Measurements from ENCODE around the gene ANKRD33B.
A peak's percentile ranks its signal among the peaks of the same experiment; 100 is the strongest.
"Not testable (repeated sequence)": the region's sequence is repeated elsewhere in the genome, so short reads cannot be mapped to it uniquely, and the experiment has no call there.

Gene ANKRD33B

DNA sequence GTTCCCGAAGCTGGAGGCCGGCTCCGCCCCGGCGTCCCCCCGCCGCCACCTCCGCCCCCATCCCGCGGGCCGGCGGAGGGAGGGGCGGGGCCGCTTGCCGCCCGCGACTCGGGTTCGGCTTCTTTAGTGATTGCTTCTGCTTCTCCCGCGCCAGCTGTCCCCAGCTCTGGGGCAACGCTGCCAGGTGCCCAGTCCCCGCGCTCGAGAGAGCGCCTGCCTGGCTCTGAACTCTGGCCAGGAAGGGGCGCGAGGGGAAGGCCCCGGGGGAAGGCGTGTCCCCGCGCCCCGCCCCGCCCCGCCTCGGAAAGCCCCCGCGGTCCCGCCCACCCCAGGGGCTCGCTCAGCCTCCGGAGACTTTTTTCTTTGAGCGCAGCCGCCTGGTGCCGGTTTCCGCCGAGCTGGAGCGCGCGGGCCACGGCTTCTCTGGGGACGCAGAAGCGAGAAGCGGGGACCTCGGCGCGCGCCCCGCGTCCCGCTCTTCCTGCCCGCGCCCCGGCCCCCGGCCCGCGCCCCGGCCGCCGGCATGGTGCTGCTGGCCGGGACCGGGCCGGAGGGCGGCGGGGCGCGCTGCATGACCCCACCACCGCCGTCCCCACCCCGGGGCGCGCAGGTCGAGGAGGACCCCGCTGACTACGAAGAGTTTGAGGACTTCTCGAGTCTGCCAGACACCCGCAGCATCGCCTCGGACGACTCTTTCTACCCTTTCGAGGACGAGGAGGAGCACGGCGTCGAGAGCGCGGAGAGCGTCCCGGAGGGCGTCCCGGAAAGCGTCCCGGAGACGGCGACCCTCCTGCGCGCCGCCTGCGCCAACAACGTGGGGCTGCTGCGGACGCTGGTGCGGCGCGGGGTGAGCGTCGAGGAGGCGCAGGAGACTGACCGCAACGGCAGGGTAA is at the start of gene ANKRD33B:
Gene ANKRD33B, plus strand, starts transcription at position 126 of the 893 bp plus-strand sequence. Its CDS starts 398 bp downstream, at position 524.
- DNase-seq (ENCODE audit: low read depth) = no peak

- not testable (repeated sequence) for DNase-seq (ENCODE audit: low read depth)
These were observed 49.3 kb upstream of the ANKRD33B start for GRCh38 chr5:10514572-10514971.

- no peak for DNase-seq (ENCODE audit: low read depth)
These were observed 48.4 kb upstream of the ANKRD33B start for GRCh38 chr5:10515492-10515891.

GRCh38 chr5:10518347-10518746 is 45.5 kb upstream of the ANKRD33B start:
- DNase-seq (ENCODE audit: low read depth) = no peak

DNA sequence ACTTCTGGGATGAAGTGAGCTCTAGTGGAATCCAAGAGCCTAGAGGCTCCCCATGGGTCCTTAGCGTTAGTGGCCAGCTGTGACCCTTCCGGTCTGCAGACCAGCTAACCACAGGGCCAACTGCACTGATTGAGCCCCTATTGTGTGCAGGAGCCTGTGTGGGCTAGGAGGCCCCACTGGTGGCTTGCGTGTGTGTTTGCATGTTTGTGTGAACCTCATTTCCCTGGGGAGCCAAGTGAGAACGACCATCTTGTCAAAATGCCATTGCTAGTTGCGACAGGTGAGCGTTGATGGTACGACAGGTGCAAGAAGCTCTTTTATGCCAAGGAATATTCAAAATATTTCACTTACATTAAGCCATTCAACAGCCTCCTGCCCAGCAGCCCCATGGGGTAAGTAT is 44.1 kb upstream of the ANKRD33B start:
- no peak for DNase-seq (ENCODE audit: low read depth)

DNA sequence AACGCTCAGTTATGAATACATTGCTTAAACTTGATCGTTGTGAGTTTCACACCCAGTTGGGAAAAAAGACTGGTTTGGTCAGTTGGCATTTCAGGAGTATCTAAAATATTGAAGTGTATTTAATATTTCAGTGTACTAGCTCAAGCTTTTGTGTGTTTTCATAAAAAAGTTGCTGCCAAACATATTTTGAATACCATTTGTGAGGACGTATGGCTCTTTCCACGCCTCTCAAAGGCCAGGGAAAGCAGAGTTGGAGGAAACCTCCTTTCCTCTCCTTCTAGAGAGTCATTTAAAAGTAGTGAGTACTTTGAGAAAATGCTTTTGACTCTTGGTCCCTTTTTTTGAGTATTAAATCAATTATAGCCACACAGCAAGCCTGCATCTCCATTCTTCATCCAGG is 43.2 kb upstream of the ANKRD33B start:
- no peak for DNase-seq (ENCODE audit: low read depth)

- DNase-seq (ENCODE audit: low read depth) = no peak
These were observed 42.2 kb upstream of the ANKRD33B start for GRCh38 chr5:10521466-10522223.

- DNase-seq (ENCODE audit: low read depth) = no peak
These were observed 41.7 kb upstream of the ANKRD33B start for GRCh38 chr5:10522224-10522611.

GRCh38 chr5:10524376-10525123 is 39.3 kb upstream of the ANKRD33B start:
- DNase-seq (ENCODE audit: low read depth) = peak; percentile 51

DNA sequence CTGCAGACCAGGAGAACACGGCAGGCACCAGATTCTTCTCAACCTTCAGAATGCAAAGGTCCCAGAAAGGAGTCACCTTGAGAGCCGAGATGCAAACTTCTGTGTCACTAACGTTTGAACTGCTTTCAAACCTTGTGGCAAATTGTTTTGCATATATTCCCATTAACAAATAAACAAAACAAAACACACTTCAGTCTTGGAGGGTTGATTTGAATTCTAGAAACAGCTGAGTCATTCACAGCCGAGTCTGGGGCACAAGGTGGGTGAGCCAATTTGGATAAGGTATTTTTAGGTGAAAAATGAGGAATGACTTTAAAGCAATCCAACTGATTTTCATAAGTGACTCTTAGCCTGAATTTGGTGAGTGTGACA is 38.8 kb upstream of the ANKRD33B start:
- no peak for DNase-seq (ENCODE audit: low read depth)

- no peak for DNase-seq (ENCODE audit: low read depth)
These were observed 36.5 kb upstream of the ANKRD33B start for GRCh38 chr5:10527281-10527950.

DNA sequence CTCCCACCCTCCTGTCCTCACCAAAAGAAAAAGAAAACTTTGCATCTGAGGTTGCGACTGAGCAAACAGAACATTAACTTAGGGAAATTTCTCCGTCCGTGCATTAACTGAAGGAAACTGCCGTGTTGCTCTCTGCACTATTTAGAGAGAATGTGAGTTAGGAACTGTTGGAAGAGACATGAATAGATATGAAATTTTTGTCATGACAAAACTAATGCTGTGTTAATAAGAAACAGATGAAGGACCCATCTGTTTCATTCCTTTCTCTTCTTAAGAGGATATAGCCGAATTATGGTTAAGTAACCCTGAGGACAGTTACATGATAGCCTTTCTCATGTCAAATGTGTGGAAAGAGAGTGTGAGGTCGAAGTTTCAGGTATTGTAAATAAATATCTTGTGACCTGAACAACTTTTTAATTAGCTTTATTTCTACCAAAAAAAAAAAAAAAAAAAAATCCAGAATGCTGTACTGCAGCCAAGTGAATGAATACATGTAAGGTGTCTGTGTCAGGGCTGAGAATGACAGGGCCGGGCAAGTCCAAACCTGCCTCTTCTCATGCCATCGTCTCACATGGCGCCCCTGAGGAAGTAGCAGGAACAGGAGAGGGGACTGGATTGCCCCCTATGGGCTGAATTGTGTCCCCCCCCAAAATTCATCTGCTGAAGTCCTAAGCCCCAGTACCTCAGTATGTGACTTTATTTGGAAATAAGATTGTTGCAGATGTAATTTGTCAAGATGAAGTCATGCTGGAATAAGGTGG is 35.6 kb upstream of the ANKRD33B start:
- no peak for DNase-seq (ENCODE audit: low read depth)

DNA sequence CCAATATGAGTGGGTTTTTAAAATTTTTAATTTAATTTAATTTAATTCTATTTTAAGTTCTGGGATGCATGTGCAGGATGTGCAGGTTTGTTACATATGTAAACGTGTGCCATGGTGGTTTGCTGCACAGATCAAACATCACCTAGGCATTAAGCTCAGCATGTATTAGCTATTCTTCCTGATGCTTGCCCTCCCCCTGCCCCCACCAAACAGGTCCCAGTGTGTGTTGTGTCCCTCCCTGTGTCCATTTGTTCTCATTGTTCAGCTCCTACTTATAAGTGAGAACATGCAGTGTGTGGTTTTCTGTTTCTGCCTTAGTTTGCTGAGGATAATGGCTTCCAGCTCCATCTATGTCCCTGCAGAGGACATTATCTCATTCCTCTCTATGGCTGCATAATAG is 35.0 kb upstream of the ANKRD33B start:
- DNase-seq (ENCODE audit: low read depth) = no peak

DNA sequence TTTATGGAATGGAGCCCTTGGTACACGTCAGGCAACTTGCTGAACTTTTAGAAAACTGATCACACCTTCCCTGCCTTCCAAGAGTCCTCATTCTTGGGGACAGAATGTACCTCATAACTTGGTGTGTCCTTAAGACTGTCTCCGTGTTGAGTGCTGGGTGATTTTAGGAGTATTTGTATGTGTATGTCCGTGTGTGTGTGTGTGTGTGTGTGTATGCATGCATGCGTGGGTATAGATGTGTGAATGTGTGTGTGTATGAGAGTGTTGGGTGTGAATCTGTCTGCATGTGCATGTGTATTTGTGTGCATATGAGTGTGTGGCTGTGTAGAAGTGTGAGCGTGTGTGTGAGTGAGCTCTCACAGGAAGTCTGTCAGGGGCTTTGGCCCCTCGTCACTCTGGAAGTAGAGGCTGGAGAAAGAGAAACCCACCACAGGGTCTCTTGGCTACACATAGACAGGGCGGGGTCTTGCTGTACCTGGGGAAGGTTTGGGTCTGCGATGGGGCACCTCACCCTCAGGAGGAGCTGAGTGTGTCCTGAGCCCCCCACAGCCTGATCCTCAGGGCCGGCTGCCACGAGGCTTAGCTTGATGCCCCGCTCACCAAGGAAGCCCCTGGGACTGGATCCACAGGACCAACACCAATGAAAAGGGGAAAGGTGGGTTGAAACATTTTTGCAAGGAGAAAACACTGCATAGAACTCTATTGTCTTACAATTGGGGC is 33.1 kb upstream of the ANKRD33B start:
- DNase-seq (ENCODE audit: low read depth) = no peak

- no peak for DNase-seq (ENCODE audit: low read depth)
These were observed 31.4 kb upstream of the ANKRD33B start for GRCh38 chr5:10532421-10532820.

DNA sequence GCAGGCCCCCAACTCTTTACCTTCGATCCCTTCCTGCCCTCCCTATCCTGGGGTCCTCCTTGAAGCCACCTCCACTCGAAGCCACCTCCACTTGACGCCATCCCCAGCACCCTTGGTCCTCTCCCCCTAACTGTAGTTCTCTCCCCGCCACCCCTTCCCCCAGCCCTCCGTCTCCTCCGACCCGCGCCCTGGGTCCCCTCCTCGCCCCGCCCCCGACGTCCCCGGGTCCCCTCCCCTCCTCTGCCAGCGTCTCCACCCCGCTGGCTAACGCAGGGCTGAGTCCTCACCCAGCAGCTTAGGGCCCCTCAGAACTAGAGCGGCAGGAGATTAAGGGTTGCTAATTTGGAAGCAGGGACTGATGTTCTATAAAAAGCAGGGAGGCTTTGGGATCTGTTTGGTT is 30.6 kb upstream of the ANKRD33B start:
- no peak for DNase-seq (ENCODE audit: low read depth)

DNA sequence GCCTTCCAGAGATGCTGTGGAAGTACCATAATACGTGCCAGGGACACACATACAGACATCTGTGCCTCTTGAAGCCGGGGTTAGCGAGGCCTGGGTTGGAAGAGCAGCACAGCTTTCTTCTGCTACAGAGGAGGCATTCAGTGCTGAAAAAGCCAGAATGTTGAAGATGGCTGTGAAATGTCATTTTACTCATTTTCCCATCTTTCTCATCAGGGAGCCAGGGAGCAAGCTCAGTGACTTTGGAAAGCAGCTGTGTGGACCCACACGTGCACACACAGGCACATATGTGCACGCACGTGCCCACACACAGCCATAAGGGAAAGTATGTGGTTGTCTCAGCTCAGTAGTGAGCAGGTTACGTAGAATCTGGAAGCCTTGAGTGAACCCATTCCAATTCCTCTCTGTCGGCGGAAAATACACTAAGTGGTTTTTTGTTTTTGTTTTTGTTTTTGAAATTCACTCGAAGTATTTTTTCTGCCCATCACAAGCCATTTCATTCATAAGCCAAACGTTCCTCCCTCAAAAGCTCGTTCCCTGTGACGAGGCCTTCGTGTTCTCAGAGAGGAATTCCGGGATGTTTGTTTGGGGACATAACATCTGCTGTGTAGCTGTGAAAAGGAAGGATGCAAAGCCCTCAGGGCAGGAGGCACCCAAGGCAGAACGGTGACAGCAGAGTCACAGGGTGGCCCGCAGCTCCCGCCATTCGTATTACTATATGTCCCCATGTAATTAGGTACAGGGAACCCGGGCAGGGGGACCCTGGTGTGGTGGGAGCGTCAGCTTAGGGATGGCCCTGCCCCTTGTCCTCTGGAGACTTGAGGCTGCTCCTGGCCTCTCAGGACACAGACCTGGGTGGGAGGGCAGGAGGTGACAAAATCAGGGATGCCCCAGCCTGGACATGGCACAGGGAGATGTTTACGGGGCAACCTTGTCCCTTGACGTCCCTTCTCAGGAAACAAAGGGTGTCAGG is 29.0 kb upstream of the ANKRD33B start:
- no peak for DNase-seq (ENCODE audit: low read depth)

DNA sequence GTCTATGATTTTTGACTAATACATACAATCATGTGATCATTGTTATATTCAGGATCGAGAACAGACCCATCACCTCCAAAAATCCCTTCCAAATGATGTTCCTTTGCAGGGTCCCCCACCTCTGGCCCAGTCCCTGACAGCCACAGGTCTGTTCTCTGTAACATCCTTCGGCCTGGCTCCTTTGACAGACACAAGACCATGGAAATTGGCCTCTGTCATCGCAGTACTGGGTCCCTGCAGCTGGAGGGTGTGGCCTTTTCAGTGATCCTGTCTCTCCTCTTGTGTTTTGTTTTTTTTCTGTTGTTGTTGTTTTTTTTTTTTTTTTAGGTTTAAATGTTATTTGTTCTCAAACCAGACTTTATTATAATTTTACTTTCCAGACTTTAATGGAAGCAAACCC is 27.4 kb upstream of the ANKRD33B start:
- no peak for DNase-seq (ENCODE audit: low read depth)

GRCh38 chr5:10536931-10537579 is 26.8 kb upstream of the ANKRD33B start:
- no peak for DNase-seq (ENCODE audit: low read depth)

Data from stromal cell of bone marrow (primary cell).